GM23338 (cell line): ENCODE measurements around the gene OMG. TPM values are rescaled to one million over a fixed set of nuclear protein-coding genes. Genes with fewer than 3 reads are reported as not detected.

Experiments
- ATAC-seq: fragments of 200-7000 bp; cut with Tn5 transposase; 3 replicates; pipeline ENCODE4 v1.9.1; 2020
- DNase-seq: peaks from one replicate; pipeline ENCODE4 v3.0.0-alpha.2; 2015; ENCODE audit warnings: low spot score
- H2AFZ ChIP-seq: fragments of 200-600 bp; sonication (generic); 2 replicates; pipeline ENCODE4 v1.8.0; 2016; ENCODE audit warnings: antibody characterized with exemption, mild to moderate bottlenecking, moderate library complexity
- H3F3A ChIP-seq: fragments of 200-600 bp; sonication (generic); replicated peaks from 2 replicates; pipeline ENCODE4 v1.8.0; 2017; ENCODE audit warnings: antibody characterized with exemption, mixed run types, low read depth
- H3K27ac ChIP-seq: fragments of 200-600 bp; sonication (generic); 2 replicates; pipeline ENCODE4 v1.6.1; 2016; ENCODE audit warnings: low read depth
- H3K27me3 ChIP-seq: fragments of 200-600 bp; sonication (generic); 2 replicates; pipeline ENCODE4 v1.8.0; 2016; ENCODE audit warnings: mild to moderate bottlenecking, mixed run types, moderate library complexity; ENCODE audit not compliant: insufficient read depth
- H3K36me3 ChIP-seq: fragments of 200-600 bp; sonication (generic); 2 replicates; pipeline ENCODE4 v1.8.0; 2016; ENCODE audit warnings: mild to moderate bottlenecking; ENCODE audit not compliant: insufficient read depth
- H3K4me1 ChIP-seq: fragments of 200-600 bp; sonication (generic); 2 replicates; pipeline ENCODE4 v1.8.0; 2016; ENCODE audit warnings: mild to moderate bottlenecking, moderate library complexity; ENCODE audit not compliant: insufficient read depth
- H3K4me2 ChIP-seq: fragments of 200-600 bp; sonication (generic); 2 replicates; pipeline ENCODE4 v1.7.1; 2017; ENCODE audit warnings: mixed run types
- H3K4me3 ChIP-seq: fragments of 200-600 bp; sonication (generic); 2 replicates; pipeline ENCODE4 v1.6.1; 2016; ENCODE audit warnings: mixed run types
- H3K79me2 ChIP-seq: fragments of 200-600 bp; sonication (generic); replicated peaks from 2 replicates; pipeline ENCODE4 v1.8.0; 2017; ENCODE audit warnings: mild to moderate bottlenecking; ENCODE audit not compliant: insufficient read depth
- H3K9me2 ChIP-seq: fragments of 200-600 bp; sonication (generic); 2 replicates; pipeline ENCODE4 v1.8.0; 2017; ENCODE audit not compliant: insufficient read depth
- H4K20me1 ChIP-seq: fragments of 200-600 bp; sonication (generic); replicated peaks from 2 replicates; pipeline ENCODE4 v1.8.0; 2017; ENCODE audit warnings: mild to moderate bottlenecking; ENCODE audit not compliant: insufficient read depth
- H3K27ac Mint-ChIP-seq: 2 replicates; pipeline ENCODE4 v1.8.0; 2020; ENCODE audit warnings: inconsistent platforms, mild to moderate bottlenecking, moderate library complexity, mixed read lengths
- H3K27me3 Mint-ChIP-seq: 3 replicates; pipeline ENCODE4 v1.8.0; 2022; ENCODE audit warnings: low read depth, mild to moderate bottlenecking, moderate library complexity, mixed read lengths, inconsistent platforms; ENCODE audit not compliant: insufficient read depth, poor library complexity
- H3K36me3 Mint-ChIP-seq: 3 replicates; pipeline ENCODE4 v1.8.0; 2021; ENCODE audit warnings: low read depth, mild to moderate bottlenecking, inconsistent platforms, moderate library complexity, mixed read lengths
- H3K4me1 Mint-ChIP-seq: 3 replicates; pipeline ENCODE4 v1.8.0; 2020; ENCODE audit warnings: mild to moderate bottlenecking, inconsistent platforms, mixed read lengths
- H3K4me3 Mint-ChIP-seq: 3 replicates; pipeline ENCODE4 v1.8.0; 2021; ENCODE audit warnings: moderate library complexity, mild to moderate bottlenecking, inconsistent platforms, mixed read lengths
- H3K9me3 Mint-ChIP-seq: 3 replicates; pipeline ENCODE4 v1.8.0; 2020; ENCODE audit warnings: moderate library complexity, mild to moderate bottlenecking, inconsistent platforms, mixed read lengths
- CREB1 ChIP-seq: fragments of 250-450 bp; sonication (Bioruptor Pico); IDR thresholded peaks from 2 replicates; pipeline ENCODE4 v1.5.0; 2020; ENCODE audit warnings: low read depth, mild to moderate bottlenecking, moderate library complexity
- EZH2 ChIP-seq: fragments of 200-600 bp; sonication (generic); IDR thresholded peaks from one replicate; pipeline ENCODE4 v1.8.0; 2017; ENCODE audit warnings: antibody characterized with exemption, mild to moderate bottlenecking, low read depth; ENCODE audit not compliant: unreplicated experiment
- EZH2phosphoT487 ChIP-seq: fragments of 200-600 bp; sonication (generic); IDR thresholded peaks from one replicate; pipeline ENCODE4 v1.8.1; 2018; ENCODE audit warnings: antibody characterized with exemption; ENCODE audit not compliant: unreplicated experiment
- JUNB ChIP-seq: IDR thresholded peaks from one replicate; pipeline ENCODE4 v1.6.1; 2016; ENCODE audit warnings: antibody characterized with exemption; ENCODE audit not compliant: unreplicated experiment
- NANOG ChIP-seq: IDR thresholded peaks from 2 replicates; pipeline ENCODE4 v1.6.1; 2016; ENCODE audit warnings: antibody characterized with exemption, borderline replicate concordance
- POLR2AphosphoS5 ChIP-seq: IDR thresholded peaks from 2 replicates; pipeline ENCODE4 v1.6.1; 2016; ENCODE audit warnings: antibody characterized with exemption, low read depth
- STAT1 ChIP-seq: IDR thresholded peaks from one replicate; pipeline ENCODE4 v1.6.1; 2016; ENCODE audit warnings: antibody characterized with exemption; ENCODE audit not compliant: unreplicated experiment
- ZNF114 ChIP-seq: fragments of 250-450 bp; sonication (Bioruptor Pico); IDR thresholded peaks from 2 replicates; pipeline ENCODE4 v1.5.0; 2020; ENCODE audit warnings: mild to moderate bottlenecking, moderate library complexity
- ZNF331 ChIP-seq: fragments of 250-450 bp; sonication (Bioruptor Pico); IDR thresholded peaks from 2 replicates; pipeline ENCODE4 v1.5.0; 2020; ENCODE audit warnings: low read depth, mild to moderate bottlenecking, moderate library complexity
- polyA plus RNA-seq: library from polyadenylated mRNA; unstranded; fragments of >200 nt; fragmentation: Nextera tagmentation; extraction: Ambion mirVana; gene quantifications from 2 replicates; pipeline ENCODE4 v1.2.1, GENCODE V29; 2016
- total RNA-seq: library from RNA; depleted of rRNA; stranded (reverse); fragments of >200 nt; shearing (Covaris generic); gene quantifications from 2 replicates; pipeline ENCODE4 v1.2.3, GENCODE V29; 2014
- TF ChIP-seq, protein P1 (sequence below): IDR thresholded peaks from one replicate; pipeline ENCODE4 v1.6.1; 2018; ENCODE audit warnings: antibody characterized with exemption; ENCODE audit not compliant: unreplicated experiment
- TF ChIP-seq, protein P2 (sequence below): fragments of 250-450 bp; sonication (Bioruptor Pico); IDR thresholded peaks from 2 replicates; pipeline ENCODE4 v1.5.0; 2020; ENCODE audit warnings: mild to moderate bottlenecking, moderate library complexity
- TF ChIP-seq, protein P3 (sequence below): IDR thresholded peaks from 2 replicates; pipeline ENCODE4 v1.6.1; 2016; ENCODE audit warnings: antibody characterized with exemption
- TF ChIP-seq, protein P4 (sequence below), 2 experiments: fragments of 200-600 bp in 1 of 2; sonication (generic) in 1 of 2; conservative IDR thresholded peaks; 2 replicates each; pipeline versions ENCODE4 v1.5.1 to v1.6.1; 2016 to 2017; ENCODE audit warnings: antibody characterized with exemption in 2 of 2, low read depth in 2 of 2, mild to moderate bottlenecking in 2 of 2, moderate library complexity in 1 of 2

The OMG gene
- total and polyA plus RNA-seq, 2 experiments from 2014 or later, result 0.71 TPM; not detected in 1

DNA sequence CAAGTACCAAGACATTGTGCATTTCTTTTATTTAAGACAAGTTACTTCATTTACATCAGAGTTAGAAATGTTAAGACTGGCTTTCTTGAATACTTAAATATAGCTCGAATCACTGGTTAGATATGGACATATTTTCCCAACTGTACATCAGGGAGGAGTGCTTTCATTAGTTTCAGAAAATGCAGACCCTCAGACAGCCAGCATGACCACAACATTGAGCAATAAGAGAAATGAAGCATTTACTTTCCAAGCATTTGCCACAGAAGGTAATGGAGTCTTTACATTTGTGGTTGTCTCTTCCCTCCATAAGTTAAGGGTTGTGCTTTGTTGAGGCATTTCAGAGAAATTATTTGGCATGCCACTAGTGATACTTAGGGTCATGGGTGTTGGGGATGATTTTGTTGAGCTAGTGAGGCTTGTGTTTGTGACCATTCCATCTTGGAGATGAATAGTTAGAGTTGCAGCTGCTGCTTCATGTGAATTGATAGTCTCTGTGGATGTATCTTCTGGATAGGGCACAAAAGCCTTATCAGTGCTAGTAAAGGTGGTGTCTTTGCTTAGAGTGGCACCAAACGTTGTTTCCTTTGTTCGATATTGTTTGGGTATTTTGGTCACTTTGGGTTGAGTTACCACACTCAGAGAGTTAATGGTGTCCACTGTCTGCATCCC is 2.1 kb downstream of the OMG start:
- Mint-ChIP-seq H3K36me3 (no peaks in the 10 kb centered on the region), H3K9me3 (no peaks in the 10 kb centered on the region), H3K4me3 (no peak overlapping the region), H3K27ac (no peak overlapping the region), H3K4me1 (peaks cover 15% of the 10 kb centered on the region), H3K27me3 (peaks cover 2% of the 10 kb centered on the region)
- Histone ChIP-seq H3K4me3 (no peak overlapping the region), H3K27ac (no peak overlapping the region), H3K27me3 (no peaks in the 10 kb centered on the region), H3K4me2 (no peak overlapping the region), H3K79me2 (no peaks in the 10 kb centered on the region), H3K9me2 (no peaks in the 10 kb centered on the region), H4K20me1 (no peaks in the 10 kb centered on the region), H3K4me1 (peaks cover 10% of the 10 kb centered on the region; the same call in 1 of the 2 replicates), H3F3A (no peaks in the 10 kb centered on the region), H3K36me3 (no peaks in the 10 kb centered on the region), H2AFZ (no peak overlapping the region)
- ATAC-seq, result no peak
- DNase-seq, result no peak
- TF ChIP-seq CREB1 (CRISPR knock-in tag) (no peak), NANOG (no peak), EZH2phosphoT487 (no peak), STAT1 (no peak), ZNF114 (CRISPR knock-in tag) (no peak), EZH2 (no peak), ZNF331 (CRISPR knock-in tag) (no peak), POLR2AphosphoS5 (no peak), JUNB (no peak)
- TF ChIP-seq, protein P1, sequence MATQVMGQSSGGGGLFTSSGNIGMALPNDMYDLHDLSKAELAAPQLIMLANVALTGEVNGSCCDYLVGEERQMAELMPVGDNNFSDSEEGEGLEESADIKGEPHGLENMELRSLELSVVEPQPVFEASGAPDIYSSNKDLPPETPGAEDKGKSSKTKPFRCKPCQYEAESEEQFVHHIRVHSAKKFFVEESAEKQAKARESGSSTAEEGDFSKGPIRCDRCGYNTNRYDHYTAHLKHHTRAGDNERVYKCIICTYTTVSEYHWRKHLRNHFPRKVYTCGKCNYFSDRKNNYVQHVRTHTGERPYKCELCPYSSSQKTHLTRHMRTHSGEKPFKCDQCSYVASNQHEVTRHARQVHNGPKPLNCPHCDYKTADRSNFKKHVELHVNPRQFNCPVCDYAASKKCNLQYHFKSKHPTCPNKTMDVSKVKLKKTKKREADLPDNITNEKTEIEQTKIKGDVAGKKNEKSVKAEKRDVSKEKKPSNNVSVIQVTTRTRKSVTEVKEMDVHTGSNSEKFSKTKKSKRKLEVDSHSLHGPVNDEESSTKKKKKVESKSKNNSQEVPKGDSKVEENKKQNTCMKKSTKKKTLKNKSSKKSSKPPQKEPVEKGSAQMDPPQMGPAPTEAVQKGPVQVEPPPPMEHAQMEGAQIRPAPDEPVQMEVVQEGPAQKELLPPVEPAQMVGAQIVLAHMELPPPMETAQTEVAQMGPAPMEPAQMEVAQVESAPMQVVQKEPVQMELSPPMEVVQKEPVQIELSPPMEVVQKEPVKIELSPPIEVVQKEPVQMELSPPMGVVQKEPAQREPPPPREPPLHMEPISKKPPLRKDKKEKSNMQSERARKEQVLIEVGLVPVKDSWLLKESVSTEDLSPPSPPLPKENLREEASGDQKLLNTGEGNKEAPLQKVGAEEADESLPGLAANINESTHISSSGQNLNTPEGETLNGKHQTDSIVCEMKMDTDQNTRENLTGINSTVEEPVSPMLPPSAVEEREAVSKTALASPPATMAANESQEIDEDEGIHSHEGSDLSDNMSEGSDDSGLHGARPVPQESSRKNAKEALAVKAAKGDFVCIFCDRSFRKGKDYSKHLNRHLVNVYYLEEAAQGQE, result no peak
- TF ChIP-seq, protein P2, sequence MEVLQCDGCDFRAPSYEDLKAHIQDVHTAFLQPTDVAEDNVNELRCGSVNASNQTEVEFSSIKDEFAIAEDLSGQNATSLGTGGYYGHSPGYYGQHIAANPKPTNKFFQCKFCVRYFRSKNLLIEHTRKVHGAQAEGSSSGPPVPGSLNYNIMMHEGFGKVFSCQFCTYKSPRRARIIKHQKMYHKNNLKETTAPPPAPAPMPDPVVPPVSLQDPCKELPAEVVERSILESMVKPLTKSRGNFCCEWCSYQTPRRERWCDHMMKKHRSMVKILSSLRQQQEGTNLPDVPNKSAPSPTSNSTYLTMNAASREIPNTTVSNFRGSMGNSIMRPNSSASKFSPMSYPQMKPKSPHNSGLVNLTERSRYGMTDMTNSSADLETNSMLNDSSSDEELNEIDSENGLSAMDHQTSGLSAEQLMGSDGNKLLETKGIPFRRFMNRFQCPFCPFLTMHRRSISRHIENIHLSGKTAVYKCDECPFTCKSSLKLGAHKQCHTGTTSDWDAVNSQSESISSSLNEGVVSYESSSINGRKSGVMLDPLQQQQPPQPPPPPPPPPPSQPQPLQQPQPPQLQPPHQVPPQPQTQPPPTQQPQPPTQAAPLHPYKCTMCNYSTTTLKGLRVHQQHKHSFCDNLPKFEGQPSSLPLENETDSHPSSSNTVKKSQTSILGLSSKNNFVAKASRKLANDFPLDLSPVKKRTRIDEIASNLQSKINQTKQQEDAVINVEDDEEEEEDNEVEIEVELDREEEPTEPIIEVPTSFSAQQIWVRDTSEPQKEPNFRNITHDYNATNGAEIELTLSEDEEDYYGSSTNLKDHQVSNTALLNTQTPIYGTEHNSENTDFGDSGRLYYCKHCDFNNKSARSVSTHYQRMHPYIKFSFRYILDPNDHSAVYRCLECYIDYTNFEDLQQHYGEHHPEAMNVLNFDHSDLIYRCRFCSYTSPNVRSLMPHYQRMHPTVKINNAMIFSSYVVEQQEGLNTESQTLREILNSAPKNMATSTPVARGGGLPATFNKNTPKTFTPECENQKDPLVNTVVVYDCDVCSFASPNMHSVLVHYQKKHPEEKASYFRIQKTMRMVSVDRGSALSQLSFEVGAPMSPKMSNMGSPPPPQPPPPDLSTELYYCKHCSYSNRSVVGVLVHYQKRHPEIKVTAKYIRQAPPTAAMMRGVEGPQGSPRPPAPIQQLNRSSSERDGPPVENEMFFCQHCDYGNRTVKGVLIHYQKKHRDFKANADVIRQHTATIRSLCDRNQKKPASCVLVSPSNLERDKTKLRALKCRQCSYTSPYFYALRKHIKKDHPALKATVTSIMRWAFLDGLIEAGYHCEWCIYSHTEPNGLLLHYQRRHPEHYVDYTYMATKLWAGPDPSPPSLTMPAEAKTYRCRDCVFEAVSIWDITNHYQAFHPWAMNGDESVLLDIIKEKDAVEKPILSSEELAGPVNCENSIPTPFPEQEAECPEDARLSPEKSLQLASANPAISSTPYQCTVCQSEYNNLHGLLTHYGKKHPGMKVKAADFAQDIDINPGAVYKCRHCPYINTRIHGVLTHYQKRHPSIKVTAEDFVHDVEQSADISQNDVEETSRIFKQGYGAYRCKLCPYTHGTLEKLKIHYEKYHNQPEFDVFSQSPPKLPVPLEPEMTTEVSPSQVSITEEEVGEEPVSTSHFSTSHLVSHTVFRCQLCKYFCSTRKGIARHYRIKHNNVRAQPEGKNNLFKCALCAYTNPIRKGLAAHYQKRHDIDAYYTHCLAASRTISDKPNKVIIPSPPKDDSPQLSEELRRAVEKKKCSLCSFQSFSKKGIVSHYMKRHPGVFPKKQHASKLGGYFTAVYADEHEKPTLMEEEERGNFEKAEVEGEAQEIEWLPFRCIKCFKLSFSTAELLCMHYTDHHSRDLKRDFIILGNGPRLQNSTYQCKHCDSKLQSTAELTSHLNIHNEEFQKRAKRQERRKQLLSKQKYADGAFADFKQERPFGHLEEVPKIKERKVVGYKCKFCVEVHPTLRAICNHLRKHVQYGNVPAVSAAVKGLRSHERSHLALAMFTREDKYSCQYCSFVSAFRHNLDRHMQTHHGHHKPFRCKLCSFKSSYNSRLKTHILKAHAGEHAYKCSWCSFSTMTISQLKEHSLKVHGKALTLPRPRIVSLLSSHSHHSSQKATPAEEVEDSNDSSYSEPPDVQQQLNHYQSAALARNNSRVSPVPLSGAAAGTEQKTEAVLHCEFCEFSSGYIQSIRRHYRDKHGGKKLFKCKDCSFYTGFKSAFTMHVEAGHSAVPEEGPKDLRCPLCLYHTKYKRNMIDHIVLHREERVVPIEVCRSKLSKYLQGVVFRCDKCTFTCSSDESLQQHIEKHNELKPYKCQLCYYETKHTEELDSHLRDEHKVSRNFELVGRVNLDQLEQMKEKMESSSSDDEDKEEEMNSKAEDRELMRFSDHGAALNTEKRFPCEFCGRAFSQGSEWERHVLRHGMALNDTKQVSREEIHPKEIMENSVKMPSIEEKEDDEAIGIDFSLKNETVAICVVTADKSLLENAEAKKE (CRISPR knock-in tag), result no peak
- TF ChIP-seq, protein P3, sequence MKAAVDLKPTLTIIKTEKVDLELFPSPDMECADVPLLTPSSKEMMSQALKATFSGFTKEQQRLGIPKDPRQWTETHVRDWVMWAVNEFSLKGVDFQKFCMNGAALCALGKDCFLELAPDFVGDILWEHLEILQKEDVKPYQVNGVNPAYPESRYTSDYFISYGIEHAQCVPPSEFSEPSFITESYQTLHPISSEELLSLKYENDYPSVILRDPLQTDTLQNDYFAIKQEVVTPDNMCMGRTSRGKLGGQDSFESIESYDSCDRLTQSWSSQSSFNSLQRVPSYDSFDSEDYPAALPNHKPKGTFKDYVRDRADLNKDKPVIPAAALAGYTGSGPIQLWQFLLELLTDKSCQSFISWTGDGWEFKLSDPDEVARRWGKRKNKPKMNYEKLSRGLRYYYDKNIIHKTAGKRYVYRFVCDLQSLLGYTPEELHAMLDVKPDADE, result no peak
- TF ChIP-seq, protein P4, sequence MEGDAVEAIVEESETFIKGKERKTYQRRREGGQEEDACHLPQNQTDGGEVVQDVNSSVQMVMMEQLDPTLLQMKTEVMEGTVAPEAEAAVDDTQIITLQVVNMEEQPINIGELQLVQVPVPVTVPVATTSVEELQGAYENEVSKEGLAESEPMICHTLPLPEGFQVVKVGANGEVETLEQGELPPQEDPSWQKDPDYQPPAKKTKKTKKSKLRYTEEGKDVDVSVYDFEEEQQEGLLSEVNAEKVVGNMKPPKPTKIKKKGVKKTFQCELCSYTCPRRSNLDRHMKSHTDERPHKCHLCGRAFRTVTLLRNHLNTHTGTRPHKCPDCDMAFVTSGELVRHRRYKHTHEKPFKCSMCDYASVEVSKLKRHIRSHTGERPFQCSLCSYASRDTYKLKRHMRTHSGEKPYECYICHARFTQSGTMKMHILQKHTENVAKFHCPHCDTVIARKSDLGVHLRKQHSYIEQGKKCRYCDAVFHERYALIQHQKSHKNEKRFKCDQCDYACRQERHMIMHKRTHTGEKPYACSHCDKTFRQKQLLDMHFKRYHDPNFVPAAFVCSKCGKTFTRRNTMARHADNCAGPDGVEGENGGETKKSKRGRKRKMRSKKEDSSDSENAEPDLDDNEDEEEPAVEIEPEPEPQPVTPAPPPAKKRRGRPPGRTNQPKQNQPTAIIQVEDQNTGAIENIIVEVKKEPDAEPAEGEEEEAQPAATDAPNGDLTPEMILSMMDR (conservative IDR thresholded peaks at IDR 0.05; ENCODE audit: low read depth in 2 of 2), result no peak
